ENCODE data around the gene DIAPH3.

GRCh38 chr13:59888408-59888807, 275.3 kb downstream of the DIAPH3 start:
- no peak for TF ChIP-seq POLR2AphosphoS5 (IDR thresholded peaks at IDR 0.05; ENCODE audit: low read depth, low read length)
- TF ChIP-seq POLR2A (IDR thresholded peaks at IDR 0.05; ENCODE audit: low read depth, low read length): no peak
- TF ChIP-seq SPI1 (IDR thresholded peaks at IDR 0.05; ENCODE audit: low read depth, low read length): no peak
- TF ChIP-seq TAF1 (IDR thresholded peaks at IDR 0.05; ENCODE audit: low read depth, low read length): no peak
- TF ChIP-seq POU2F2 (IDR thresholded peaks at IDR 0.05; ENCODE audit: low read depth, low read length): no peak
